Measurements from ENCODE around the gene OSBPL2. TPM values are rescaled to one million over a fixed set of nuclear protein-coding genes. Genes with fewer than 3 reads are reported as not detected.

Gene OSBPL2
- total RNA-seq, 1 experiment from 2014 or later, result 36.9 TPM

GRCh38 chr20:62236200-62236599, 2.1 kb upstream of the OSBPL2 start:
- DNase-seq (ENCODE audit: low read depth, low spot score) (no peak), ATAC-seq (no peak)
- H3K4me2 ChIP-seq (ENCODE audit: low read length), result no peak overlapping the region
- H3K27me3 ChIP-seq (ENCODE audit: insufficient read depth, low read length), result no peaks in the 10 kb centered on the region
- H2AFZ ChIP-seq (ENCODE audit: low read depth, low read length, poor library complexity, severe bottlenecking), result no peak overlapping the region
- H3K79me2 ChIP-seq (ENCODE audit: insufficient read depth, low read length), result peaks cover 17% of the 10 kb centered on the region
- no peaks in the 10 kb centered on the region for H4K20me1 ChIP-seq (ENCODE audit: insufficient read depth)
- no peak for TF ChIP-seq POLR2A (IDR thresholded peaks at IDR 0.05; ENCODE audit: borderline replicate concordance, extremely low read depth, insufficient read depth, insufficient read length)
- no peak for TF ChIP-seq YY1 (IDR thresholded peaks at IDR 0.05; ENCODE audit: extremely low read depth, insufficient replicate concordance, low read depth, low read length)
- TF ChIP-seq TCF7L2 (IDR thresholded peaks at IDR 0.05; ENCODE audit: borderline replicate concordance, extremely low read depth, insufficient read depth, insufficient read length), result no peak
- no peak for TF ChIP-seq EZH2phosphoT487 (IDR thresholded peaks at IDR 0.05; ENCODE audit: borderline replicate concordance)
- no peak for TF ChIP-seq SP1 (IDR thresholded peaks at IDR 0.05; ENCODE audit: low read depth)
- TF ChIP-seq, protein P1, sequence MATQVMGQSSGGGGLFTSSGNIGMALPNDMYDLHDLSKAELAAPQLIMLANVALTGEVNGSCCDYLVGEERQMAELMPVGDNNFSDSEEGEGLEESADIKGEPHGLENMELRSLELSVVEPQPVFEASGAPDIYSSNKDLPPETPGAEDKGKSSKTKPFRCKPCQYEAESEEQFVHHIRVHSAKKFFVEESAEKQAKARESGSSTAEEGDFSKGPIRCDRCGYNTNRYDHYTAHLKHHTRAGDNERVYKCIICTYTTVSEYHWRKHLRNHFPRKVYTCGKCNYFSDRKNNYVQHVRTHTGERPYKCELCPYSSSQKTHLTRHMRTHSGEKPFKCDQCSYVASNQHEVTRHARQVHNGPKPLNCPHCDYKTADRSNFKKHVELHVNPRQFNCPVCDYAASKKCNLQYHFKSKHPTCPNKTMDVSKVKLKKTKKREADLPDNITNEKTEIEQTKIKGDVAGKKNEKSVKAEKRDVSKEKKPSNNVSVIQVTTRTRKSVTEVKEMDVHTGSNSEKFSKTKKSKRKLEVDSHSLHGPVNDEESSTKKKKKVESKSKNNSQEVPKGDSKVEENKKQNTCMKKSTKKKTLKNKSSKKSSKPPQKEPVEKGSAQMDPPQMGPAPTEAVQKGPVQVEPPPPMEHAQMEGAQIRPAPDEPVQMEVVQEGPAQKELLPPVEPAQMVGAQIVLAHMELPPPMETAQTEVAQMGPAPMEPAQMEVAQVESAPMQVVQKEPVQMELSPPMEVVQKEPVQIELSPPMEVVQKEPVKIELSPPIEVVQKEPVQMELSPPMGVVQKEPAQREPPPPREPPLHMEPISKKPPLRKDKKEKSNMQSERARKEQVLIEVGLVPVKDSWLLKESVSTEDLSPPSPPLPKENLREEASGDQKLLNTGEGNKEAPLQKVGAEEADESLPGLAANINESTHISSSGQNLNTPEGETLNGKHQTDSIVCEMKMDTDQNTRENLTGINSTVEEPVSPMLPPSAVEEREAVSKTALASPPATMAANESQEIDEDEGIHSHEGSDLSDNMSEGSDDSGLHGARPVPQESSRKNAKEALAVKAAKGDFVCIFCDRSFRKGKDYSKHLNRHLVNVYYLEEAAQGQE (IDR thresholded peaks at IDR 0.05; ENCODE audit: low read depth), result no peak
- TF ChIP-seq SIN3A (IDR thresholded peaks at IDR 0.05; ENCODE audit: low read depth), result no peak
- no peak for TF ChIP-seq JUND (IDR thresholded peaks at IDR 0.05)
- TF ChIP-seq FOSL1 (IDR thresholded peaks at IDR 0.05; ENCODE audit: low read depth), result no peak
- TF ChIP-seq CTCF (IDR thresholded peaks at IDR 0.05 in 2 of 3, conservative IDR thresholded peaks at IDR 0.05 in 1 of 3; ENCODE audit: borderline replicate concordance in 1 of 3, insufficient read depth in 1 of 3, low read depth in 2 of 3, low read length in 2 of 3), result no peak
- CTCF ChIA-PET, result no interaction called here
- intact Hi-C loops (cut with micrococcal nuclease), result no loop called here
- H3K4me1 ChIP-seq (ENCODE audit: control insufficient read depth in 1 of 2, insufficient read depth in 2 of 2, low read length in 2 of 2), result peaks cover 5 to 30% of the 10 kb centered on the region in 2 experiments; a peak in 3 of 4 replicates
- BruUV-seq (replicated peaks), result no TSS peak
- POLR2A ChIA-PET, result no interaction called here
- RAD21 ChIA-PET (ENCODE audit: low non-redundant PET in 1 of 2, low total read pairs in 2 of 2, uncharacterized antibody in 2 of 2, unreplicated experiment in 2 of 2), result no interaction called here
- H3K36me3 ChIP-seq (ENCODE audit: control insufficient read depth in 1 of 2, insufficient read depth in 2 of 2, low read length in 2 of 2), result no peaks in the 10 kb centered on the region
- no peak overlapping the region; the same call in 1 of the 2 replicates for H3K27ac ChIP-seq (ENCODE audit: low read depth, low read length)
- H3K9ac ChIP-seq (ENCODE audit: low read length), result no peak overlapping the region
- H3K9me2 ChIP-seq (ENCODE audit: insufficient read depth), result no peaks in the 10 kb centered on the region
- no peaks in the 10 kb centered on the region for H3K9me3 ChIP-seq (ENCODE audit: control insufficient read depth in 1 of 2, insufficient read depth in 1 of 2, low read depth in 1 of 2, low read length in 2 of 2)
- no peak overlapping the region for H3K4me3 ChIP-seq (replicated peaks in 1 of 2; ENCODE audit: low read depth in 1 of 2, low read length in 2 of 2)

Measured in HCT116 (cell line).